ENCODE measurements around the gene MORC2. TPM values are rescaled to one million over a fixed set of nuclear protein-coding genes. Genes with fewer than 3 reads are reported as not detected.

The MORC2 gene
- polyA plus RNA-seq, 1 donor (not counting 4 experiments of a cell fraction or from before 2014, with no cell fraction given): 14.1 TPM

DNA sequence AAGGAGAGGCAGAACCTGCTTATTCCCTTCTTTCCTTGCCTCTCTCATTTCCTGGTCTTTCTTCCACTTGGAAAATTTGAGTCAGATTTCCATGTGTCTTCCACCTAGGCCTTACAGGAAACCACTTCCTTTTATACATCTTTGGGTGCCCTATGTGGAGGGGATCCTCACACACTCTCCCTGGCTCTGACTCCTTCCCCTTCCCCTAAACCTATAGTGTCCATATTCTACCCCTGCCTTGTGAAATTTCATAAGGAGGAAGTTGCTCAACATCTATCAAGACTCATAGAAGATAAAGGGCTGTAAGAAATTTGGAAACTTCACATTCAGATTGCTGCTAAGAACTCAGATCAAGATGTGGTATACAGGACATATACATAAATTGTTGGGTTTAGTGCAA is 20.9 kb upstream of the MORC2 start:
- H2AFZ ChIP-seq (ENCODE audit: control insufficient read depth, low read length): no peak overlapping the region
- H3K36me3 ChIP-seq (ENCODE audit: control insufficient read depth in 2 of 2, extremely low read depth in 1 of 2, insufficient read depth in 2 of 2, low read length in 2 of 2): no peaks in the 10 kb centered on the region
- DNase-seq (ENCODE audit: low read depth, low spot score) (no peak), FAIRE-seq (no peak)
- H3K27me3 ChIP-seq (ENCODE audit: control insufficient read depth, extremely low read depth, insufficient read depth, low read length): no peaks in the 10 kb centered on the region
- H3K4me1 ChIP-seq (ENCODE audit: control insufficient read depth, extremely low read depth, insufficient read depth, low read length): no peaks in the 10 kb centered on the region
- H3K4me3 ChIP-seq (ENCODE audit: control insufficient read depth in 2 of 3, extremely low read depth in 1 of 3, insufficient read depth in 2 of 3, low read depth in 1 of 3, low read length in 3 of 3): no peak overlapping the region
- H3K9me3 ChIP-seq (ENCODE audit: control insufficient read depth, low read depth, low read length): no peaks in the 10 kb centered on the region
- H3K79me2 ChIP-seq (ENCODE audit: control insufficient read depth, insufficient read depth, low read length): no peaks in the 10 kb centered on the region
- no peak overlapping the region for H3K4me2 ChIP-seq (ENCODE audit: control insufficient read depth, extremely low read depth, insufficient read depth, low read depth, low read length)
- H3K9ac ChIP-seq (ENCODE audit: control insufficient read depth, extremely low read depth, insufficient read depth, low read length): no peak overlapping the region
- dilution Hi-C loops (cut with MboI; ENCODE audit: extremely low pct_ligation_motif_present, low sequenced_read_pairs): no loop called here
- no peaks in the 10 kb centered on the region for H3K9me1 ChIP-seq (ENCODE audit: control insufficient read depth, extremely low read depth, insufficient read depth, low read length)
- TF ChIP-seq, protein P1, sequence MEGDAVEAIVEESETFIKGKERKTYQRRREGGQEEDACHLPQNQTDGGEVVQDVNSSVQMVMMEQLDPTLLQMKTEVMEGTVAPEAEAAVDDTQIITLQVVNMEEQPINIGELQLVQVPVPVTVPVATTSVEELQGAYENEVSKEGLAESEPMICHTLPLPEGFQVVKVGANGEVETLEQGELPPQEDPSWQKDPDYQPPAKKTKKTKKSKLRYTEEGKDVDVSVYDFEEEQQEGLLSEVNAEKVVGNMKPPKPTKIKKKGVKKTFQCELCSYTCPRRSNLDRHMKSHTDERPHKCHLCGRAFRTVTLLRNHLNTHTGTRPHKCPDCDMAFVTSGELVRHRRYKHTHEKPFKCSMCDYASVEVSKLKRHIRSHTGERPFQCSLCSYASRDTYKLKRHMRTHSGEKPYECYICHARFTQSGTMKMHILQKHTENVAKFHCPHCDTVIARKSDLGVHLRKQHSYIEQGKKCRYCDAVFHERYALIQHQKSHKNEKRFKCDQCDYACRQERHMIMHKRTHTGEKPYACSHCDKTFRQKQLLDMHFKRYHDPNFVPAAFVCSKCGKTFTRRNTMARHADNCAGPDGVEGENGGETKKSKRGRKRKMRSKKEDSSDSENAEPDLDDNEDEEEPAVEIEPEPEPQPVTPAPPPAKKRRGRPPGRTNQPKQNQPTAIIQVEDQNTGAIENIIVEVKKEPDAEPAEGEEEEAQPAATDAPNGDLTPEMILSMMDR (optimal IDR thresholded peaks at IDR 0.05 in 1 of 3, IDR thresholded peaks at IDR 0.05 in 1 of 3, conservative IDR thresholded peaks at IDR 0.05 in 1 of 3; ENCODE audit: extremely low read depth in 1 of 3, insufficient read depth in 2 of 3, low read length in 3 of 3): no peak
- no peak for TF ChIP-seq EZH2 (IDR thresholded peaks at IDR 0.05; ENCODE audit: low read length)
- no peak overlapping the region for H3K27ac ChIP-seq (ENCODE audit: control insufficient read depth, insufficient read depth, low read length)
- H4K20me1 ChIP-seq (ENCODE audit: control insufficient read depth, extremely low read depth, insufficient read depth, low read length): no peaks in the 10 kb centered on the region

GRCh38 chr22:30985561-30986208 is 17.1 kb upstream of the MORC2 start:
- dilution Hi-C loops (cut with MboI; ENCODE audit: extremely low pct_ligation_motif_present, low sequenced_read_pairs): no loop called here
- FAIRE-seq (no peak), DNase-seq (ENCODE audit: low read depth, low spot score) (no peak)

More at GRCh38 chr22:30985561-30986208, 17.1 kb upstream of the MORC2 start:
- H3K27ac ChIP-seq (ENCODE audit: control insufficient read depth, insufficient read depth, low read length): no peak overlapping the region
- no peaks in the 10 kb centered on the region for H3K9me1 ChIP-seq (ENCODE audit: control insufficient read depth, extremely low read depth, insufficient read depth, low read length)
- no peak overlapping the region for H3K4me2 ChIP-seq (ENCODE audit: control insufficient read depth, extremely low read depth, insufficient read depth, low read depth, low read length)
- H3K79me2 ChIP-seq (ENCODE audit: control insufficient read depth, insufficient read depth, low read length): no peaks in the 10 kb centered on the region
- H3K27me3 ChIP-seq (ENCODE audit: control insufficient read depth, extremely low read depth, insufficient read depth, low read length): no peaks in the 10 kb centered on the region
- H2AFZ ChIP-seq (ENCODE audit: control insufficient read depth, low read length): no peak overlapping the region
- TF ChIP-seq, protein P1 (optimal IDR thresholded peaks at IDR 0.05 in 1 of 3, IDR thresholded peaks at IDR 0.05 in 1 of 3, conservative IDR thresholded peaks at IDR 0.05 in 1 of 3; ENCODE audit: extremely low read depth in 1 of 3, insufficient read depth in 2 of 3, low read length in 3 of 3): no peak
- no peak for TF ChIP-seq EZH2 (IDR thresholded peaks at IDR 0.05; ENCODE audit: low read length)
- H3K9me3 ChIP-seq (ENCODE audit: control insufficient read depth, low read depth, low read length): no peaks in the 10 kb centered on the region
- H3K4me1 ChIP-seq (ENCODE audit: control insufficient read depth, extremely low read depth, insufficient read depth, low read length): no peaks in the 10 kb centered on the region
- H3K36me3 ChIP-seq (ENCODE audit: control insufficient read depth in 2 of 2, extremely low read depth in 1 of 2, insufficient read depth in 2 of 2, low read length in 2 of 2): no peaks in the 10 kb centered on the region
- no peak overlapping the region for H3K9ac ChIP-seq (ENCODE audit: control insufficient read depth, extremely low read depth, insufficient read depth, low read length)
- no peaks in the 10 kb centered on the region for H4K20me1 ChIP-seq (ENCODE audit: control insufficient read depth, extremely low read depth, insufficient read depth, low read length)
- H3K4me3 ChIP-seq (ENCODE audit: control insufficient read depth in 2 of 3, extremely low read depth in 1 of 3, insufficient read depth in 2 of 3, low read depth in 1 of 3, low read length in 3 of 3): no peak overlapping the region
